GM21576 (cell line): ENCODE results near the gene MRGPRG.

Experiments
- ATAC-seq: cut with Tn5 transposase; IDR thresholded peaks from one replicate; pipeline ENCODE4 v1.9.1; 2021; ENCODE audit warnings: mild to moderate bottlenecking, moderate library complexity; ENCODE audit not compliant: unreplicated experiment

The MRGPRG gene

GRCh38 chr11:3207526-3208189, 11.0 kb downstream of the MRGPRG start:
- no peak for ATAC-seq

GRCh38 chr11:3206922-3207204, 11.8 kb downstream of the MRGPRG start:
- ATAC-seq, result no peak

- ATAC-seq, result no peak
These were observed 12.3 kb downstream of the MRGPRG start for GRCh38 chr11:3206156-3206921.

- ATAC-seq, result no peak
These were observed 13.1 kb downstream of the MRGPRG start for GRCh38 chr11:3205261-3206155.

- no peak for ATAC-seq
These were observed 14.2 kb downstream of the MRGPRG start for GRCh38 chr11:3204141-3205015.

GRCh38 chr11:3203221-3204043, 15.2 kb downstream of the MRGPRG start:
- no peak for ATAC-seq

- no peak for ATAC-seq
These were observed 15.9 kb downstream of the MRGPRG start for GRCh38 chr11:3202759-3203158.

- no peak for ATAC-seq
These were observed 16.3 kb downstream of the MRGPRG start for GRCh38 chr11:3202305-3202704.

GRCh38 chr11:3201677-3202181, 16.9 kb downstream of the MRGPRG start:
- no peak for ATAC-seq

GRCh38 chr11:3201112-3201581, 17.5 kb downstream of the MRGPRG start:
- ATAC-seq, result no peak

GRCh38 chr11:3200388-3201111, 18.1 kb downstream of the MRGPRG start:
- no peak for ATAC-seq

- no peak for ATAC-seq
These were observed 18.9 kb downstream of the MRGPRG start for GRCh38 chr11:3199537-3200295.

GRCh38 chr11:3198815-3199214, 19.8 kb downstream of the MRGPRG start:
- ATAC-seq, result no peak

- ATAC-seq, result no peak
These were observed 20.6 kb downstream of the MRGPRG start for GRCh38 chr11:3197878-3198528.

GRCh38 chr11:3197044-3197695, 21.4 kb downstream of the MRGPRG start:
- ATAC-seq, result no peak

GRCh38 chr11:3196161-3197043, 22.2 kb downstream of the MRGPRG start:
- ATAC-seq, result no peak
